Transverse colon (tissue), 4 donors: ENCODE data around the gene CERS5.

ENCODE experiments used
- EP300 ChIP-seq: sonication (generic); formaldehyde crosslinking; IDR thresholded peaks from one replicate; pipeline ENCODE4 v1.6.1; 2017; ENCODE audit warnings: antibody characterized with exemption, low read depth
- POLR2A ChIP-seq: fragments of 450-650 bp; IDR thresholded peaks from one replicate; pipeline ENCODE4 v1.6.1; 2016; ENCODE audit warnings: antibody characterized with exemption, mild to moderate bottlenecking, moderate library complexity
- POLR2AphosphoS5 ChIP-seq, 3 donors: sonication (generic); formaldehyde crosslinking; IDR thresholded peaks; one replicate each; pipeline ENCODE4 v1.6.1; 2016; ENCODE audit warnings: antibody characterized with exemption in 3 of 3
- TF ChIP-seq, protein P1 (sequence below), 5 experiments: fragments of 200-600 bp in 3 of 5; fragments of 450-650 bp in 2 of 5; sonication (generic) in 3 of 5; IDR thresholded peaks; 1 replicate in 2 of 5; 2 replicates in 3 of 5; pipeline ENCODE4 v1.5.1; 2016 to 2017; ENCODE audit warnings: antibody characterized with exemption in 5 of 5, inconsistent platforms in 3 of 5, mild to moderate bottlenecking in 2 of 5, moderate library complexity in 1 of 5

GRCh38 chr12:50110127-50110761, 56.9 kb downstream of the CERS5 start:
- TF ChIP-seq EP300: no peak
- TF ChIP-seq POLR2A: no peak
- TF ChIP-seq, protein P1, sequence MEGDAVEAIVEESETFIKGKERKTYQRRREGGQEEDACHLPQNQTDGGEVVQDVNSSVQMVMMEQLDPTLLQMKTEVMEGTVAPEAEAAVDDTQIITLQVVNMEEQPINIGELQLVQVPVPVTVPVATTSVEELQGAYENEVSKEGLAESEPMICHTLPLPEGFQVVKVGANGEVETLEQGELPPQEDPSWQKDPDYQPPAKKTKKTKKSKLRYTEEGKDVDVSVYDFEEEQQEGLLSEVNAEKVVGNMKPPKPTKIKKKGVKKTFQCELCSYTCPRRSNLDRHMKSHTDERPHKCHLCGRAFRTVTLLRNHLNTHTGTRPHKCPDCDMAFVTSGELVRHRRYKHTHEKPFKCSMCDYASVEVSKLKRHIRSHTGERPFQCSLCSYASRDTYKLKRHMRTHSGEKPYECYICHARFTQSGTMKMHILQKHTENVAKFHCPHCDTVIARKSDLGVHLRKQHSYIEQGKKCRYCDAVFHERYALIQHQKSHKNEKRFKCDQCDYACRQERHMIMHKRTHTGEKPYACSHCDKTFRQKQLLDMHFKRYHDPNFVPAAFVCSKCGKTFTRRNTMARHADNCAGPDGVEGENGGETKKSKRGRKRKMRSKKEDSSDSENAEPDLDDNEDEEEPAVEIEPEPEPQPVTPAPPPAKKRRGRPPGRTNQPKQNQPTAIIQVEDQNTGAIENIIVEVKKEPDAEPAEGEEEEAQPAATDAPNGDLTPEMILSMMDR (IDR thresholded peaks at IDR 0.05): no peak
- peak in 2 of 3 donors; percentile 28 to 41 for TF ChIP-seq POLR2AphosphoS5 (IDR thresholded peaks at IDR 0.05)
